A549 (cell line): ENCODE data around the gene CUX1. TPM values are rescaled to one million over a fixed set of nuclear protein-coding genes. Genes with fewer than 3 reads are reported as not detected.

ENCODE experiments used
- polyA plus RNA-seq, 4 experiments: library from polyadenylated mRNA; depleted of rRNA in 3 of 4; stranded (reverse); fragments of >200 nt; fragmentation: RNase III in 1 of 4; extraction: RNeasy Plus Mini Kit Qiagen cat#74134 plus additional on column Dnase treatment in 1 of 4; gene quantifications; 2 replicates in 3 of 4; 3 replicates in 1 of 4; pipeline ENCODE4 v1.2.3, GENCODE V29; 2011 to 2017
- small RNA-seq, 6 experiments: library from RNA; depleted of rRNA; stranded (forward); fragments of <200 nt; gene quantifications; one replicate each; pipeline ENCODE3, GENCODE V24; 2012

The CUX1 gene
- polyA plus RNA-seq, 2 of the 4 experiments (the other 2 are of a cell fraction), result 32.7 to 33.4 TPM

Small RNA genes lying within 50 kb of the gene (small RNA-seq; reads per million reads assigned to genes)
- gene AC005086.2, result 0 reads per million in 6 experiments
- 0 reads per million in 6 experiments for gene AC005086.3
- gene AC005086.4, result 0 reads per million in 6 experiments
- gene AC005088.1, result 0 reads per million in 6 experiments
- gene MIR4285, result 0 reads per million in 6 experiments
- 0 reads per million in 6 experiments for gene RF00554

Other genes with a start within 250 kb of the CUX1 start
- not detected in 2 replicates for gene MYL10, start 188.3 kb upstream of the CUX1 start, polyA plus RNA-seq (2011; rRNA removed)
- not detected in 3 replicates for gene MYL10, start 188.3 kb upstream of the CUX1 start, polyA plus RNA-seq (2017; fragmentation: RNase III; extraction: RNeasy Plus Mini Kit Qiagen cat#74134 plus additional on column Dnase treatment)